HG03039 (cell line): ENCODE measurements around the gene OBI1.

ENCODE experiments used
- ATAC-seq: cut with Tn5 transposase; IDR thresholded peaks from one replicate; pipeline ENCODE4 v1.9.1; 2021; ENCODE audit warnings: mild to moderate bottlenecking, moderate library complexity; ENCODE audit not compliant: unreplicated experiment

The OBI1 gene, protein sequence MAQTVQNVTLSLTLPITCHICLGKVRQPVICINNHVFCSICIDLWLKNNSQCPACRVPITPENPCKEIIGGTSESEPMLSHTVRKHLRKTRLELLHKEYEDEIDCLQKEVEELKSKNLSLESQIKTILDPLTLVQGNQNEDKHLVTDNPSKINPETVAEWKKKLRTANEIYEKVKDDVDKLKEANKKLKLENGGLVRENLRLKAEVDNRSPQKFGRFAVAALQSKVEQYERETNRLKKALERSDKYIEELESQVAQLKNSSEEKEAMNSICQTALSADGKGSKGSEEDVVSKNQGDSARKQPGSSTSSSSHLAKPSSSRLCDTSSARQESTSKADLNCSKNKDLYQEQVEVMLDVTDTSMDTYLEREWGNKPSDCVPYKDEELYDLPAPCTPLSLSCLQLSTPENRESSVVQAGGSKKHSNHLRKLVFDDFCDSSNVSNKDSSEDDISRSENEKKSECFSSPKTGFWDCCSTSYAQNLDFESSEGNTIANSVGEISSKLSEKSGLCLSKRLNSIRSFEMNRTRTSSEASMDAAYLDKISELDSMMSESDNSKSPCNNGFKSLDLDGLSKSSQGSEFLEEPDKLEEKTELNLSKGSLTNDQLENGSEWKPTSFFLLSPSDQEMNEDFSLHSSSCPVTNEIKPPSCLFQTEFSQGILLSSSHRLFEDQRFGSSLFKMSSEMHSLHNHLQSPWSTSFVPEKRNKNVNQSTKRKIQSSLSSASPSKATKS

DNA sequence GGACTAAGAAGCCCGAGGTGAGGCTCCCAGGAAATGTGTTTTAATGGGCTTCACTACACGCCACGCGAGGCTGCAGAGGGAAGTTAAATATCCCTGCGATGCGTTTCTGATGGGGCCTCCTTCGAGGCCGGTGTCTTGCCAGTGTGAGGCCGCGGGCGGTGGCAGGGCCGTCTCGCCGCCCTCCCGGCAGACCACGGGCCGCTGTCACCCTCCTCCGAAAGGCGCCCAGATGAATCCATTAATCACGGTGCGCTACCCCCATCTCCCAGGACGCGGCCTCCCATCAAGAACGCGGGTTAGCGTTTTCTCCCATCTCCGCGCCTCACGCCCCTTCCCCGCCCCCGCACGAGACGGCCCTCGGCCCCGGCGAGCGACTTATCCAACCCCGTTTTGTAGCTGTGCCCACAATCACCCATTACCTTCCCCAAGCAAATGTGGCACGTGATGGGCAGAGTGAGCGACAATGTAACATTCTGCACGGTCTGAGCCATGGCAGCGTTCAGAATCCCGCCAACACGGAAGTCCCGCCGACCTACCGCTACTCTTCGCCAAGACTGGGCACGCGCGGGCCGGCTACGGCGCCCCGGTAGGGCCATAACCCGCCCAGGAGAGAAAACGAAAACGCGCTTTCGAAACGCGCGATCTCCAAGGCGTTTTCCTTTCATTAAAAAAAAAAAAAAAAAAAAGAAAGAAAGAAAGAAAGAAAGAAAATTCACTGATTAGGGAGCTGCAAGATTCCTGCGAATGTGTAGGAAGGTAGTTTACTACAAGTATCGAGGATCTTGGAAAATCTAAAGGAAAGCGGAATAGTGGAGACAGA is at the start of gene OBI1:
OBI1 (minus strand) TSS at position 526 of the 820 bp plus-strand sequence; CDS start at position 491, 35 bp downstream.
- ATAC-seq = peak; percentile 63

DNA sequence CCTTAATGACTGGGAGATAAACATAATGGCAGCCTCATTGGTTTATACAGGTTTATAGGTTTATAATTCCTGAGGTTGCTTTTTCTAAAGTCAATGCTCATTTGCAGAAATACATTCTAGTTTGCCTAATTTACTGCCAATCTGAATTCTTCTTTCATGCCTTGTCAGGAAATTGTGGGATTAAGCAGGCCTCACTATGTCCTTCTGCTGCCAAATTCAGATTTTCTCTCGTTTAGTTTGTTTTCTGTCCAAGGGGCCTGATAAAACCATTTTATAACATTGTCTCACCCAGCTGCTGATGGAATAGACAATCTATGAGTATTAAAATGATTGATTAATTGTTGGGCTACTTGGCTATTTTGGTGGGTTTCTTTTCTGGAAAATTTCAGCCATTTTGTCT is 42.4 kb upstream of the OBI1 start:
- no peak for ATAC-seq

DNA sequence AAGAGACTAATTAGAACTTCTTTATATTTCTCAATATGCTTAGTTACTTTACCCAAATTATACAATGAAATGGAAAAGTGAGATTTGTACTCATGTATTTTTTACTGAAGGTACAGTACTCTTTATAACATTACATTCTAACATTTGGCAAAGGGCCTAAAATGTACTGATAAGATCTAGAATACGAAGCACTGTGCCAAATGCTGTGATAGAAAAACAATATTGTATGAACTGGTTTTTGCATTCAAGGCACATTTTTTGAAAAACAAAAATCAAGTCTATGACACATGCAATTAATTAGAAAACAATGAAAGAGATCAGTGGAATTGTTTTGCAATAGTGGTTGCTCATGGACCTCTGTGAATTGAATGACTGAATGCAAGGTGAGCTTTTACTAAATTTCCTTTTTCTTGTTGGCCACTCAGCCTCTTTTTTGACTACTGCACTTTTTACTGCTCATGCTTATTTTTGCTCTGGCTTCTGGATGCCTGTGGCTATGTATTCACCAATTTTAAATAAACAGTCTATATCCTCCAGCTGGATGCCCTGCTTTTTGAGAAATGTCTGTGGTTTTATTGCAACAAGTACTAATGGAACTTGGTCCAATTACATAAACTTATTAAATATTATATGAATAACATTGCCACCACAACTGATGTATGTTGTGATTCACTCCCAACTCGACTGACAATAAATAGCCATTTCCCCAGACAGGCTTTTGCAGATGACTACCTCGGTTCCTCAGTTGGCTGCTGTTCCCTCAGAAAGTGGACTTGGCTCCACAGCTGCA is 41.4 kb upstream of the OBI1 start:
- no peak for ATAC-seq

DNA sequence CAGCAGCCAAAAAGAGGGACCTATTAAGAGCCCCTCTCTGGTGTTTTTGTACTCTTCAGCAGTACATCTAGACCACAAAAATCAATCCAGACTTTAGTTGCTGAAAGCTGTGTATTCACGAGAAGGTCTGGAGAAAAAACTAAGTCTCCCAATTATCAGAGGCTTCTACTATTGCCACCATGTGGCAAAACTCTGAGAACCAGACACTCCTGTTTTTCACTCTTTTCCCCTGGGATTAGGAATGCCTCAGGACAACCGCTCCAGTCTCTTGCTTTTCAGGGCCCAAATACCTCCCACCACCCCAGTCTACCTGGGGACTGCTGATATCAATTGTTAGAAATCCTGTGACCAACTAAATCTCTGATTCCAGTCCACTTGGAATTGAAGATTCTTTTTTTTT is 30.1 kb upstream of the OBI1 start:
- ATAC-seq = no peak

DNA sequence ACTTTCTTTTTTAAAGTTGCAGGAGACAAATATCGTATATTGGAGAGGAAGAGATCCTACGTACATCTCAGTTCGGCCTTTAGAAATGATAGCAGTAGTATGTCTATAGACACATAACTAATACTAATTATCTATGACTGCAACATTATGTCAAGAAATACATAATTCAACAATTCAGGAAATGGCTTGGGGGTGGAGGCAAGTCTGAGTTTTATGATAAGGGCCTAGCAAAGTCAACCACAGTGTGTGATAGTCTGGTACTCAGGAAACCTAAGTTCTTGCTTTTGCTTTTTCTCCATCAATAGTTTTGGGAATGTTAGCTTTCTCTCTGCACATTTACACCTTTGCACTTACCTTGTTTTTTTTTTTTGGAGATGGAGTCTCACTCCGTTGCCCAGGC is 27.5 kb upstream of the OBI1 start:
- no peak for ATAC-seq

DNA sequence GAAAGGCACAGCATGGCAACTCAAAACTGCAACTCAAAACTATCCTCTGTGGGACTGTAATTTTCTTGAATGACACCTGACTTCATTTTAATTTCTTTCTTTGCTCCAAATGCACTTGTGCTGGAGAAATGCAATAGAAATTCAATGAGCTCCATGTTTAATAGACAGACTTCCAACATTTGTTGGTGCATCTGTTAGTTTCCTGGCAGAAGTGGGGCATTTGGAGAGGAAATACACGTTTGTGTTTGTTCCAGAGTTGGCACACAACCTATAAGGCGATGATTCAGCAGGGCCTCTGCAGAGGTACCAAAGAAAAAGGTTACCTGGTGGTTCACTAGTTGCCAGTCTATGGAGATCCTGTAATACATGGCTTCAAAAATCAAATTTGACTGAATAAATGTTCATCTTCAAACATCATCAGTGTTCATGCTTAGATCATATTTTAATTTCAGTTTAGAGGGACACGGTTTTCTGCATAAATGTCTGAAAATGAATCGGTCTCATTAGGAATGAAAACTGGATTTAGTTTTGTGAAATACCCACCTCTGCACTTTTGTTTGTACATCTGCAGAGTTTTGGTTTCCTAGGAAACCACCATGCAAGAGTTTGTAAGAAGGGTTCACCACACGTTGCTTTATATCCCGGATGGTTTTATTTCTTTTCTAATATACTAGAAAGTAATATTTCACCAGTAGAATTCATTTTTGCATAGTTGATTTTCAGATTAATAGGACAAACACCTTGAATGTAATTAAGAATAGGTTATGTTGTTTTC is 21.8 kb upstream of the OBI1 start:
- ATAC-seq = no peak

DNA sequence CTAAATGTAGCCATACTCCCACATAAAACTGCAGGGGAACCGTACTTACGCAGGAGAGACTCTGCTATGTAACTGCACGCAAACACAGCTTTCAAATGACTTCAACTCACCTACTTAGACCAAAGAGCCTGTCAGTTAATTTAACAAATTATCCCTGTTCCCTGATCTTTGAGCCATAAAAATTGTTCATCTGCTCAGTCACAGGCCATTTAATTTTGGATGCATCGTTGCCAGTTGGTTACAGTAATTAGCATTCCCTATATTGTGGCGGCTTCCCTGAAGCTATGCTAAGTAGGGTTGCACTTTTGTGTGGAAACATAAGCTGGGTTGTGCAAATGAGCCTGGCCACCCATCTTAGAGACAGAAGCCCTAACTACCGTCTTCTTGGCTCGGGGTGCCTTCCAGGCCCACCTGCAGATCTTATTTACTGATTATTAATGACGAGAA is 21.2 kb upstream of the OBI1 start:
- no peak for ATAC-seq

DNA sequence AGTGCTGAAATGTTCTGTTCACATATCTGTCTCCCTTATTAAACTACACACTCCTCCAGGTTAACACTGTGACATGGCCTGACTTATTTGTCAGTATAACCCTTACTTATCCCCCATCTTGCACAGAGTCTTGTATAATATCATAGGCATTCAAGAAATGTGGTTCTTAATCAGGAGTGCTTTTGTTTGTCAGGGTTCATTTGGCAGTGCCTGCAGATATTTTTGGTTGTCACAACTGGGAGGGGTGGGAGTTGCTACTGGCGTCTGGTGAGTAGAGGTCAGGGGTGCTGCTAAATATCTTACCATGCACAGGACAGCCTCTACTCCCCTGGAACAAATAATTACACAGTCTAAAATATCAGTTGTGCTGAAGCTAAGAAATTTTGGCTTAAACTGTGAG is 20.4 kb upstream of the OBI1 start:
- ATAC-seq = no peak

DNA sequence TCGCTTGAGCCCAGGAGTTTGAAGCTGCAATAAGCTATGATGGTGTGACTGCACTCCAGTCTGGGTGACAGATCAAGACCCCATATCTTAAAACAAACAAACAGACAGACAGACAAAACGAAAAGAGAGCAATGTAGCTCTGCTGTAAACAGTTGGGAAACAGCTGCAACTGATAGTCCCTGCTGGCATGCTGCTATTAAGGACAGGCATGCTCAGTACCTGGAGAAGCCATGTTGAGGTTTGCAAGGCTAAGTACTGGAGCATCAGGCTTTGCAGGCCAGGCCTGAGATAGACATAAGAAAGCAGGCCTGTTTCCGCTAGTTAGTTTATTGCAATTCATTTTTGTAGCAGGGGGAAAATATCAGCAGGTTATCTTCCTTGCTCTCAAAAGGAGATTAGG is 16.2 kb upstream of the OBI1 start:
- ATAC-seq = no peak

DNA sequence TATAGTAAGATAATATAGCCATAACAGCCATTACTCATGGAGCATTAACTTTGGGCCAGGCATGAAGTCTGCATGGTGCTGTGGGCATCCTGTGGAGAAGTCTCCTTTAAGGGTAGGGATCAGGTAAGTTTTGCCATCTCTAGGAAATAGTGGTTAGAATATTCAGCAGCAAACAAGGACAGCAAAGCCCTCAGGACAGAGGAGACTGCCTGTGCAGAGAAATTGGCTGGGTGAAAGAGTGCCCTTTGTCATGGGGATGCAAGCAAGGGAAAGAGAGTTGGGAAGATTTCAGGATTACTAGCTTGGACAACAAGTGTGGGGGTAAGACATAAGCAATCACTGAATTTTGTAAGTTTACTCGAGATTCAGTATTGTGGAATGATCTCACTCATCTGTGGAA is 15.7 kb upstream of the OBI1 start:
- no peak for ATAC-seq

DNA sequence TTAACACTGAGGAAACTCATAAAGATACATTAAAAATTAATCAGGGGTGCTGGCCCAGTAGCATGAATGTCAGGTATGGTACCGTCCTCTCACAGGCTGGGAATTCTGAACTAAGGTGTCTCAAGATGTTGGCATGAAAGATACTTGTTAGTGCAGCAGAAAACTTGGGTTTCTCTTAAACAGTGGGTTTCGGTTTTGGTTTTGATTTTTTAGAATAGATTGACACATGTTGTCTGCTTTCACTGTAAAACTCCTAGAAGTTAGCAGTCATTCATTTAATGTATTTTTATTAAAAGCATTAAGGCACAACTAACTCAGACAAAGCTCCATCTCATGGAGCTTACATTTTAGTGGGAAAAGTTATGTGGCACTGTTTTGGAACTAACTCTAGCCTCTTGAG is 3.5 kb upstream of the OBI1 start:
- ATAC-seq = no peak

DNA sequence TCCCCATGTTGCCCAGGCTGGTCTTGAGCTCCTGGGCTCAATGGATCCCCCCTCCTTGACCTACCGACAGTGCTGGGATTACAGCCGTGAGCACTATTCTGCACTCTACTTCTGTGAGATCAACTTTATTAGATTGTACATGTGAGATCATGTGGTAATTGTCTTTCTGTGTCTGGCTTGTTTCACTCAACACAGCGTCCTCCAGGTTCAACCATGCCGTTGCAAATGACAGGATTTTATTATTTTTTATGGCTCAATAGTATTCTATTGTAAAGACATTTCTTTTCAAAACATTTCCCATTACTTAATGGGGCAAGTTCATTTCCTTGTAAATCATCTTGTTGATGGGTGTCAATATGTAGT is 1.5 kb upstream of the OBI1 start:
- no peak for ATAC-seq

DNA sequence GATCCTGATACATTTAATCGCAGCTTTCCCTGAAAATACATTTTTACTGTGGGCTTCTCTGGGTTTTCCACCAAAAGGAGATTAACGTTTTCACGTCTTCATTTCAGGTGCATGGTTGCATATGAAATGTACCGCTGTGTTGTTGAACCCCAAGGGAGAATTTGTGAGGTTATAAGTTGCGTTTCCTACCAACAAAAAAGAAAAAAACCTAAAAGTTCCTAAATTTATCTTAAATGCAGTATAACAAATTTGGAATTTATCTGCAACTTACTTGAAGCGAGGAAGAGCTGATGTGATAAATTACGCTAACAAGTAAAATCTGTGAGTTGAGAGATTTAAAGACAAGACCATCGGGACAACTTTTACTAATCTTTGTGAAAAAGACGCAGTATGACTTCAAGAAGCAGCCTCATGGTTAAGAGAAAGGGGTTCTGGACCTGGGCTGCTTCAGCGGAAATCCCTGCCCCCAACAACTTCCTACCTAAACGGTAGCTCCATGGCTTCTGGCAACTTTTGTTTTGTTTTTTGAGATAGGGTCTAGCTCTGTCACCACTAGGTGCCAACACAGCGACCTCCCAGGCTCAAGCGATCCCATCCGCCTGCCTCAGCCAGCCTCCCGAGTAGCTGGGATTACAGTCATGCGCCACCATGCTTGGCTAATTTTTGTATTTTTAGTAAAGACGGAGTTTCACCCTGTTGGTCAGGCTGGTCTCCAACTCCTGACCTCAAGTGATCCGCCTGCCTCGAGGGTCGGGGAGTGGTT is 958 bp upstream of the OBI1 start:
- peak; percentile 30 for ATAC-seq

DNA sequence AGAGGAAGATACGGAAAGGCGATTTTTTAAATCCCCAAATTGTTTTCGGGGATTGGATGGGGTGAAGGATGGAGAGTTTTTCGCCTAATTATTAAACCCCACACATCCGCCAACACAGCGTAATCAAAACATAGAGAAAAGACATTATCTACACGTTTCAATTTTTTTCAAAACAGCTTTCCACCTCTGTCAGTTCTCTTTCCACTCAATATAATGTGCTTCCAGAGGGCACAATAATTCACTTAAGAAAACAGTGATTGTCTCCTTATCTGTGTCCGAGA is 435 bp upstream of the OBI1 start:
- ATAC-seq = no peak

DNA sequence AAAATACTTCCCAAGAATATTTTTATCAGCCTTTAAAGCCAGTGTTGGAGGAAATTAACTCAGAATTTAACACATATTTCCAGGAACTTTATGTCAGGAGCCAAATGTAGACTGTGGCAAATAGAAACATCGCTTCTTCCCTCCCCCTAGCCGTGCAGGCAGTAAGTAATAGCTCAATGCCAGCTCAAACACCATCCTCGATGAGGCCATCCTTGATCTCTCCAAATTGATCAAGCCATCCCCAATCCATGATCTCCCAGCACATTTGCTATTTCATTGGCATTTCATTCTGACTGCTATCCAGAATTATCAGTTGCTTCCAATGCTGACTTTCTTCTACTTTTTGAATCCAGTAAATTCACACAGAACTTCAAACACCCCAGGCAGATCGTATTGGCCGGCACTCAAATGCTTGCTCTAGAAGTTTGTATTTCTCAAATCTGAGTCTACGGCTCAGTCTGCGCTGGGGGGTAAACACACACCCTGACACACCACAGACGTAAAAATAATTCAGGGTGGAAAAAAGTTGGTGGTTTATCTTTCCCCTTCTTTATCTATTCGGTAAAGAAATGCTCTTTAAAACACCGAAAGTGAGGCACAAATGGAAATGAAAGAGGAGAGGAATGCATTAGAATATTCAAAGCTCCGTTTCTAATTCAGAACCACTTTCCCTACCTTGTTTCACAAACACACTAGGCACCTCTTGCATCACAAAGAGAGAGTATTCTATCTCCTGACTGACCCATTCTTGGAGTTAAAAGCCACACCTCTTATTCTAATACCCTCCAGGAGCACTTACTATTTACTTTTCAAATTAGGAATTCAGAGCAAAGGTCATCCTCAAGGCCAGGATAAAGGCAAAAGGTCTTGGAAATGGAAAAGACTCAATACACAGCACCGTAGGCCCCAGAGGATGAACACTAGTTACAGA is 991 bp downstream of the OBI1 start:
- peak; percentile 28 for ATAC-seq

DNA sequence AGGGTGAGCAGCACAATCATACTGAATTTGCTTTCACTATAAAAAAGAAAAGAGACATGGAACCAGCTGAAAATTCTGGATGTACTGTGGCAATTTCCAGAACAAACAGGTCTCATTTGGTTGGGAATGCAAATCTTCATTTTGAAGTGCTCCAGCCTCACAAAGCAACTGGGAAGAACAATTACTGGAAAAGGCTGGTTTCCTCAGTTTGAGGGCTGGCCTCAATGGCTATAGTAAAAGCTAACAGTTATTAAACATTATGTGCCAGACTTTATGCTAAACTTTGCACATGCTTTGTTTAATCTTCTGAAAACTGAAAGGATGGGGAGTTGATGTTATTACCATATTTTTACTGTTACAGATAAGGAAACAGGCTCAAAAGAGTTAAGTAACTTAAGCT is 3.0 kb downstream of the OBI1 start:
- ATAC-seq = no peak

DNA sequence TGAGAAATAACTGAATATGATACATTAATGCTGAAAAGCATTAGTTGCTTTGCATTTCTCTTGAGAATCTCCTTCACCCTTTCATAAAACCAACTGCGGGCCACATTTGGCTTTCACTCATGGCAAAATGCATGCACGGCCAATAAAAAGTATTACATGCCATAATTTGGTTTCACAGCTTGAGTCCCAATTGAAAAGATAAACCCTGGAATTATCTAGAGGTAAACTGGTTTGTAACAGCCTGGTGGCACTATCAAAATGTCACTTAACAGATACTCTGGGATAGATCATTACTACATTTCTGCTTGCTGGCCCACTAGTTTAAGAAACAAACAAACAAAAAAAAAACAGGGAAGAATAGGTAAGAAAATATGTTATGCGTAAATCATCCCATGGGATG is 3.9 kb downstream of the OBI1 start:
- no peak for ATAC-seq

DNA sequence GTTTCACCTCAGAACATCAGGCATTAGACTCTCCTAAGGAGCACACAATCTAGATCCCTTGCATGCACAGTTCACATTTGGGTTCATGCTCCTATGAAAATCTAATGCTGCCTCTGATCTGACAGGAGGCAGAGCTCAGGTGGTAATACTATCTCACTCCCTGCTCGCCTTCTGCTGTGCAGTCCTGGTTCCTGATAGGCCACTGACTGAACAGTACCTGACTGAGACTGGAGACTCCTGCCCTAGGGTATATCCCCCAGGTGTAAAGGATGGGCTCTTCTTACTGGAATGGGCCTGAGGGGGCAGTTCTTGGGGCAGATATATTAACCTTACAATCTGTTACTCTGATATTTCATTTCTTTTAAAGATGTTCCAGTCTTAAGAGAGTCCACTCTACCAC is 6.3 kb downstream of the OBI1 start:
- no peak for ATAC-seq

DNA sequence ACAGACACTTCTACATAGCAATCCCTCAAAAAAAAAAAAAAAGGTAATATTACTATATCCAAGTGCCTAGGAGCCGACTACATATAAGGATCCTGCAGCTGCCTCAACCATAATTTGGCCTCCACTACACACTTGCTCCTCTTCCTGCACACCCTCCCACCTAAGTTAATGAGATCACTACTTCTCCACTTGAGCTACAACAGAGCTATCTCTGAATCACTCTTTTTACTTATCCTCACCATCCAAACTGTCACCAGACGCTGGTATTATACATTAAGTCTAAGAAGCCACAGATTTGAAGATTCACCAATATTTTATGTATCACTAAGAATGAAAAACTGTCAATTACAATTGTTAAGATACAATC is 8.3 kb downstream of the OBI1 start:
- no peak for ATAC-seq
